T-helper 1 cell treated with Interleukin-12 subunit alpha and Interleukin-12 subunit beta and Interleukin-4 antibody, amounts not matched to agents 30 μg/mL and 1 μg/mL, for 36 hours (primary cell): ENCODE data around the gene AUTS2.
"Not testable (repeated sequence)": the region's sequence is repeated elsewhere in the genome, so short reads cannot be mapped to it uniquely, and the experiment has no call there.

Source experiments
- H3K27ac Mint-ChIP-seq: one replicate; pipeline ENCODE4 v1.8.0; 2021; ENCODE audit warnings: mild to moderate bottlenecking, mixed read lengths
- H3K27me3 Mint-ChIP-seq: one replicate; pipeline ENCODE4 v1.8.0; 2021; ENCODE audit warnings: low read depth, mixed read lengths
- H3K36me3 Mint-ChIP-seq: one replicate; pipeline ENCODE4 v1.8.0; 2021; ENCODE audit warnings: low read depth, mixed read lengths
- H3K4me1 Mint-ChIP-seq: one replicate; pipeline ENCODE4 v1.8.0; 2021; ENCODE audit warnings: low read depth, mixed read lengths
- H3K4me3 Mint-ChIP-seq: one replicate; pipeline ENCODE4 v1.8.0; 2021; ENCODE audit warnings: mild to moderate bottlenecking, moderate library complexity, mixed read lengths
- H3K9me3 Mint-ChIP-seq: one replicate; pipeline ENCODE4 v1.8.0; 2021; ENCODE audit warnings: mixed read lengths

The AUTS2 gene

DNA sequence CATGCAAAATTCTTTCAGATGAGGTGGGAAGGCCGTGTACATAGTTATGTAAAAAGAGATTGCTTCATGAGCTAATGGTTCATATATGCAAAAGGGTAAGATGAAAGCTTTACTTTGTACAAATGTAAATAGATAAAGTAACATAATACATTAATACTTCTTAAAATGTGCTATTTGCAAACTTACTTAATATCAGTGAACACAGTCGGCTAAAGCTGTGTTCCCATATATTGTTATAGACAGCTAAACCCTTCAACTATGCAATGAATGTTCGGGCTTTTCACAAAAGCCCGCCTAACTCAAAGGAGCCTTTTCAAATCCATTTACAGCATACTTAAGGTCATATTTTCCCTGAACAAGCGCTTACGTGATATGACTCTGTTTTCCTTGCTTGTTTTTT, 1193.1 kb downstream of the AUTS2 start:
- Mint-ChIP-seq H3K4me3 (no peak overlapping the region), H3K36me3 (peaks cover 4% of the 10 kb centered on the region), H3K4me1 (peaks cover 8% of the 10 kb centered on the region), H3K9me3 (peaks cover 4% of the 10 kb centered on the region), H3K27ac (no peak overlapping the region), H3K27me3 (no peaks in the 10 kb centered on the region)

DNA sequence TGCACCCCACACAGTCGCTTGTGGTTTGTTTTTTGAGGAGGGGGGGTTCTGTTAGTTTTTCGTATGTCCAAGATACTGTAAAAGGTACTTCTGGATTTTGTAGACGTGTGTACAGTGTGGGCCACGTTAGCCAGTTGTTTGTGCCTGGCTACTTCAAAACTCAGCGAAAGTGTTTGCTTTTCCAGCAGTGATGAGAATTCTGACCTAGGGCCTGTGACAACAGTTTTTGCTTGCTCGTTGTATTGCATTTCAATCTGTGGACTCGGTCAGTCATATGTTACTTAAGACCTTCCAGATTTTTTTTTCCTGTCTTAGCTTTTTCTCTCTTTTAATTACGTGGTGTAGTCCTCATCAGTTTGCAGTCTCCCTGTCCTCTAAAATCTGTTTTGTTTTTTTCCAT, 1194.8 kb downstream of the AUTS2 start:
- no peak overlapping the region for H3K27ac Mint-ChIP-seq
- no peaks in the 10 kb centered on the region for H3K27me3 Mint-ChIP-seq
- no peaks in the 10 kb centered on the region for H3K36me3 Mint-ChIP-seq
- peaks cover 4% of the 10 kb centered on the region for H3K4me1 Mint-ChIP-seq
- peaks cover 6% of the 10 kb centered on the region for H3K9me3 Mint-ChIP-seq
- H3K4me3 Mint-ChIP-seq, result no peak overlapping the region

DNA sequence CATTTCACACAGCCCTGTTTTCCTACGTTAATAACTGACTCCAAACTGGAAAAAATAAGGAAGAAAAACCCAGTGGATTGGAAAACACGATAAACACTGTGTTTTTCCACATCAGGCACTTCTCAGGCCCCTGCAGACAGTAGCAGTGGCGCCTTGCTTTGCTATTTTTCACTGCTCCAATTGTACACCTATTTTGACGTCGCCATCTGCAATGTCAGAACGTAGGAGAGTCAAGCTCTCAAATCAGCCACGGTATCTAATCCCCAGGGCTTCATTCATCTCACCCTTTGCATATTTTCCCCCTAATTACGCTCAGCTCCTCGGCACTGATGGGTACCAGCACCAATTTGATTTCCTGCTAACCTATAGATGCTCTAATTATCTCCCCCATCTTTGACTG, 1195.5 kb downstream of the AUTS2 start:
- H3K36me3 Mint-ChIP-seq, result no peaks in the 10 kb centered on the region
- no peak overlapping the region for H3K27ac Mint-ChIP-seq
- no peaks in the 10 kb centered on the region for H3K27me3 Mint-ChIP-seq
- peaks cover 4% of the 10 kb centered on the region for H3K4me1 Mint-ChIP-seq
- no peak overlapping the region for H3K4me3 Mint-ChIP-seq
- peaks cover 9% of the 10 kb centered on the region for H3K9me3 Mint-ChIP-seq

DNA sequence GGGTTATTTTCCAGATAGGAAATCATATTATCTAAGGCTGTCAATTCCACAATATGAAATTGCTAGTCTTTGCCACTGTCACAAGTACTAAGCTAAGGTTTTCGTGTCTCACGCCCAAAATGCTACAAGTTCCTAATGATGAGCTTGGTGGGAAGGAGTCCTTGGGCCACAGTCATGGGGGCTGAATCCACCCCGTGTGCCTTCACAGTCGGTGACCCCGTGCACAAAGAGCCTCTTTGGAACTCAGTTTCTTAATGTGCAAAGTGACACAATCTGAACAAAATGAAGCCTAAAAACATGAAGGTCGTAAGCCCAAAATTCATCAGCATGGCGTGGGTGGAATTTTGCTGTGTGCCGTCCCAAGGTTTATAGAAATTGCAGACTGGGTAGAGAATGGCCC, 1196.7 kb downstream of the AUTS2 start:
- no peak overlapping the region for H3K4me3 Mint-ChIP-seq
- H3K27me3 Mint-ChIP-seq, result no peaks in the 10 kb centered on the region
- H3K36me3 Mint-ChIP-seq, result no peaks in the 10 kb centered on the region
- H3K9me3 Mint-ChIP-seq, result peaks cover 7% of the 10 kb centered on the region
- H3K27ac Mint-ChIP-seq, result no peak overlapping the region
- H3K4me1 Mint-ChIP-seq, result peaks cover 4% of the 10 kb centered on the region

DNA sequence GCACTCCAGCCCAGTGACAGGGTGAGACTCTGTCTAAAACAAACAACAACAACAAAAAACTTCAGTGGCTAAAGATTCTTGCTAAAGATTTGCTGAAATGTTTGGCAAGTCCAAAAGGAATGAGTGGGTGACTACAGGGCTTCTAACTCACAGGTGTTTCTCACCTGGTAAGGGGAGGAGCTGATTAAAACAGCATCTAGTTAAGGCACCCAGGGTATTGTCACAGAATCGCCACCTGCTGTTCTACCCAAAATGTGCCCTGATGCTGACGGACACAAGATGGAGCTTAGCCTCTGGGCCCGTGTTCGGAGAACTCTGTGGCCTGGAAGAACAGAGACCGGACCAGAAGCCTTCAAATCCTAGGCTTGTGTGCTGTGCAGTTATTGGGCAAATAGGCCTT, 1197.7 kb downstream of the AUTS2 start:
- peaks cover 17% of the 10 kb centered on the region for H3K9me3 Mint-ChIP-seq
- H3K4me3 Mint-ChIP-seq, result no peak overlapping the region
- no peaks in the 10 kb centered on the region for H3K27me3 Mint-ChIP-seq
- H3K4me1 Mint-ChIP-seq, result peaks cover 4% of the 10 kb centered on the region
- no peaks in the 10 kb centered on the region for H3K36me3 Mint-ChIP-seq
- H3K27ac Mint-ChIP-seq, result no peak overlapping the region

DNA sequence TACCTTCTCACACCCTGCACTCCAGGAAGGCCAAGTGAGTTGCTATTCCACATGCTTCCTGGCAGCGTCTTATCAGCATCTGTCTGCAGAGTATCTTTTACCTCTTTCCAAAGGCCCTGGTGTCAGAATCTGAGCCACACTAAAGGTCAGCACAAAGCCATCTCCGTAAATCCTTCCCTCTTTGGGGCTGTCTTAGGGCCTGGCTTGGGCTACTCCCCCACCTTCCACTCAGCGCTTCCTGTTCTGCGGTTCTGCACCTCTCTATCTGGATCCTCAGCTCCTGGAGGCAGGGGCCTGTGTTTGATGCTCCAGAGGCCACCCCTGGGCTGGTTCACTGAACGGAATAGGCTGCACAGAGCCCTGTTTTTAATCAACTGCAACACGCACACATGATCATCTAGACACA, 1198.8 kb downstream of the AUTS2 start:
- Mint-ChIP-seq H3K27ac (peak overlapping the region; percentile 62), H3K36me3 (peaks cover 3% of the 10 kb centered on the region), H3K27me3 (no peaks in the 10 kb centered on the region), H3K4me1 (peaks cover 4% of the 10 kb centered on the region), H3K4me3 (no peak overlapping the region), H3K9me3 (peaks cover 28% of the 10 kb centered on the region)

DNA sequence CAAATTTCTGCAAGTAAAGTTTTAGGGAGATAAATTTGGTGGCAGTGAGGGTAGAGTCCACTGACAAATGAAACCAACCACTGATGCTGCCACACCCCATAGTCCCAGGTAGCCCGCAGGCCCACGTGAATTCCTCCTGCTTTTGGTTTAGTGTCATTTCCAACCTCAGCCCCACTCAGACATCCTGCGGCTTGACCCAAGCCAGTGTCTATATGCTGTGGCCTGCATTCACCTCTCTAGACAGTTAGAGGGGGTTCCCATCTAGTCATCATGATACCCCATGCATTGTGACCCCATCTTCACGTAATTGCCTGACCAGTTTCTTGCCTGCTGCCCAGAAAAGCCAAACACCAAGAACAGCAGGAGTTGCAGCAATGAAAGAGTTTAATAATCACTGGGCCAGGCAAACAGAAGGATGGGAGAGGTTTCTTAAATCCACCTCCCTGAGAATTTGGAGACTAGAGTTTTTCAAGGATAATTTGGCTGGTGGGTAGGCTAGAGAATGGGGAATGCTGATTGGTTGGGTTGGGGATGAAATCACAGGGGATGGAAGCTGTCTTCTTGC, 1201.6 kb downstream of the AUTS2 start:
- Mint-ChIP-seq H3K36me3 (peaks cover 3% of the 10 kb centered on the region), H3K4me3 (no peak overlapping the region), H3K27ac (no peak overlapping the region), H3K4me1 (peaks cover 4% of the 10 kb centered on the region), H3K27me3 (no peaks in the 10 kb centered on the region), H3K9me3 (peaks cover 36% of the 10 kb centered on the region)

DNA sequence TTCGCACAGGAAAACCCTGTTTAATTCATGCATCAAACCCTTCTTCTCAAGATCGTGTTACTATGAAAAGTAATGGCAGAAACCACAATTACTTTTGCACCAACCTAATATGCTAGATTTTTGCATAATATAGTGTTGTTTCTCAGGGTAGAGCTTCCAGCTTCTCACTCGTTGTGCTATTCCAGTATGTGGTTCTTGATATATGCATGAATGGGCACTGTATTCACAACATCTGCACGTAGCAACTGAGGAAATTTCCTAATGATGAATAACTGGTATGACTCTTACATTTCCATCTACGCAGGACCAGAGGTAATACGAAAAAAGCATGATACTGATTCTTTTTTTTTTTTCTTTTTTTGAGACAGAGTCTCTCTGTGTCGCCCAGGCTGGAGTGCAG, 1207.1 kb downstream of the AUTS2 start:
- H3K9me3 Mint-ChIP-seq, result peaks cover 24% of the 10 kb centered on the region
- H3K36me3 Mint-ChIP-seq, result peaks cover 3% of the 10 kb centered on the region
- no peak overlapping the region for H3K27ac Mint-ChIP-seq
- H3K4me3 Mint-ChIP-seq, result no peak overlapping the region
- H3K27me3 Mint-ChIP-seq, result no peaks in the 10 kb centered on the region
- H3K4me1 Mint-ChIP-seq, result peaks cover 4% of the 10 kb centered on the region

DNA sequence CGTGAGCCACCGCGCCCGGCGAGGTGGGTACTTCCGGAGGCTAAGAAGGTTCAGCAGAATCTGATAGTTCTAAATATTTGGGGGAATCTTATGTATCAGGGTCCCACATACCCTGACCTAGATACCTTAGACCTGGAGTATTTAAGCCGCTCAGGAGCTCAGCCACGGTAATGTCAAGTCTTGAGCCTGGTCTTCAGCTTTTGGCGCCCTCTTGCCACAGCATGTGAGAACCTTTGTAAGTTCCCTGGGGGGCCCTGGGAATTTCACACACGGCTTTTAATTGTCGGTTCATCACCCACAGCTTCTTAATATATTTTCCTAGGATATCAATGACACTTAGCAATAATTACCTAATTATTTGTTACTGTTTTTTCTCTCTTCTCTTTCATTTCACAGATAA, 1209.4 kb downstream of the AUTS2 start:
- H3K36me3 Mint-ChIP-seq, result no peaks in the 10 kb centered on the region
- no peaks in the 10 kb centered on the region for H3K27me3 Mint-ChIP-seq
- H3K9me3 Mint-ChIP-seq, result peaks cover 10% of the 10 kb centered on the region
- peaks cover 4% of the 10 kb centered on the region for H3K4me1 Mint-ChIP-seq
- H3K4me3 Mint-ChIP-seq, result no peak overlapping the region
- no peak overlapping the region for H3K27ac Mint-ChIP-seq

DNA sequence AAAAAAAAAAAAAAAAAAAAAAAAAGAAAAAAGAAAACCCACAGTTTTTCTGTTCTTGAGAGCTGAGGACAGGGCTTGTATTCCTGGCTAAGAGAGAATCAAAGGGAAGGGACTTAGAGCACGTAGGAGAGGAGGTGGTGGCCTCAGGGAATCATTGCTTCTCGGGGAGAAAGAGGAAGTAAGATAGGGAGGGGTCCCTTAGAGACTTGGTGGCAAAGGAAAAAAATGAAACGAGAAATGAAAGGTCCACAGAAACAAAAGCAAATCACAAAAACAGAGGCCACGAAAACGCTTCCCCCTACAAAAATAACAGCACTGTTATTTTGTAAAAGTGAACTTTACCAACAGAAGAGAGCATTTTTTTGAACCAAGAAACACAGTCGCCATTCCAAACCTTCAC, 1210.6 kb downstream of the AUTS2 start:
- Mint-ChIP-seq H3K36me3 (no peaks in the 10 kb centered on the region), H3K27ac (no peak overlapping the region), H3K4me1 (peaks cover 4% of the 10 kb centered on the region), H3K9me3 (peaks cover 3% of the 10 kb centered on the region), H3K27me3 (no peaks in the 10 kb centered on the region), H3K4me3 (no peak overlapping the region)

DNA sequence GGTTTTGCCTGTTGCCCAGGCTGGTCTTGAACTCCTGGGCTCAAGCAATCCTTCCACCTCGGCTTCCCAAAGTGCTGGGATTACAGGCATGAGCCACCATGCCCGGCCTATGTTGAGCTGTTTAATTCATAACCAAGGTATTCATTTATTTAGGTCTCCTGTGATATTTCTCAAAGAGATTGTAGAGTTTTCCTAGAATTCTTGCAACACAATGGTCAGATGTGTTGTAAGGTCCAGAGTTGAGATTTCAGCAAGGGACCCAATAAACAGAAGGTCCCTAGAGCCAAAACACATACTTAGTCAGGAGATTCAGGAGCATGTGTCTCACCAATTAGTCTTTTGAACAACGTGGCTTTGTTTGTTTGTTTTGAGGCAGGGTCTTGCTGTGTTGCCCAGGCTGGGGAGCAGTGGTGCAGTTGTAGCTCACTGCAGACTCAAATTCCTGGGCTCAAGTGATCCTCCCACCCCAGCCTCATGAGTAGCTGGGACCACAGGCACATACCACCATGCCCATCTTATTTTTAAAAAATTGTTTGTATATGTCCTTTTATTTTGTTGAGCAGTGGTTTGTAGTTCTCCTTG, 1212.4 kb downstream of the AUTS2 start:
- Mint-ChIP-seq H3K4me3 (no peak overlapping the region), H3K9me3 (peaks cover 3% of the 10 kb centered on the region), H3K4me1 (peaks cover 4% of the 10 kb centered on the region), H3K27me3 (no peaks in the 10 kb centered on the region), H3K27ac (no peak overlapping the region), H3K36me3 (no peaks in the 10 kb centered on the region)

DNA sequence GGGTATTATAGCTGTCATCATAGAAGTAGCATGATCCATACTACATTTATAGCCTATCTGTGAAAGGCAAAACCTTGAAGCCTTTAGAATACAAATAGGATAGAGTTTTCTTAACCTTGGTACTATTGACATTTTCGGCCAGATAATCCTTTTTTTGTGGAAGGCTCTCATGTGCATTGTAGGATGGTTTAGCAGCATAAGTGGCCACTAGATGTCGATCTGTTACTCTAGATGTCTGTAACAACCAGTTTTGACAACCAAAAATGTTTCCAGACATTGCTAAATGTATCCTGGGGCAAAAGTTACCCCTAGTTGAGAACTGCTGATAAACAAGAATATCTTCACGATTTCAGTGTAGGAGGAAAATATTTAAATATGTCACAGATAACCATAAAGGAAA, 1214.2 kb downstream of the AUTS2 start:
- Mint-ChIP-seq H3K4me3 (no peak overlapping the region), H3K27me3 (no peaks in the 10 kb centered on the region), H3K36me3 (no peaks in the 10 kb centered on the region), H3K4me1 (peaks cover 4% of the 10 kb centered on the region), H3K9me3 (peaks cover 3% of the 10 kb centered on the region), H3K27ac (no peak overlapping the region)

DNA sequence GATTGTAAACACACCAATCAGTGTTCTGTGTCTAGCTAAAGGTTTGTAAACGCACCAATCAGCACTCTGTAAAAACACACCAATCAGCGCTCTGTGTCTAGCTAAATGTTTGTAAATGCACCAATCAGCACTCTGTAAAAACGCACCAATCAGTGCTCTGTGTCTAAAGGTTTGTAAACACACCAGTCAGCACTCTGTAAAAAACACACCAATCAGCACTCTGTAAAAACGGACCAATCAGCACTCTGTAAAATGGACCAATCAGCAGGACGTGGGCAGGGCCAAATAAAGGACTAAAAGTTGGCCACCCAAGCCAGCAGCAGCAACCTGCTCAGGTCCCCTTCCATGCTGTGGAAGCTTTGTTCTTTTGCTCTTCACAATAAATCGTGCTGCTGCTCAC, 1224.2 kb downstream of the AUTS2 start:
- H3K4me3 Mint-ChIP-seq, H3K36me3 Mint-ChIP-seq, H3K27ac Mint-ChIP-seq, H3K4me1 Mint-ChIP-seq, H3K27me3 Mint-ChIP-seq: not testable (repeated sequence)
- H3K9me3 Mint-ChIP-seq, result peaks cover 30% of the 10 kb centered on the region

DNA sequence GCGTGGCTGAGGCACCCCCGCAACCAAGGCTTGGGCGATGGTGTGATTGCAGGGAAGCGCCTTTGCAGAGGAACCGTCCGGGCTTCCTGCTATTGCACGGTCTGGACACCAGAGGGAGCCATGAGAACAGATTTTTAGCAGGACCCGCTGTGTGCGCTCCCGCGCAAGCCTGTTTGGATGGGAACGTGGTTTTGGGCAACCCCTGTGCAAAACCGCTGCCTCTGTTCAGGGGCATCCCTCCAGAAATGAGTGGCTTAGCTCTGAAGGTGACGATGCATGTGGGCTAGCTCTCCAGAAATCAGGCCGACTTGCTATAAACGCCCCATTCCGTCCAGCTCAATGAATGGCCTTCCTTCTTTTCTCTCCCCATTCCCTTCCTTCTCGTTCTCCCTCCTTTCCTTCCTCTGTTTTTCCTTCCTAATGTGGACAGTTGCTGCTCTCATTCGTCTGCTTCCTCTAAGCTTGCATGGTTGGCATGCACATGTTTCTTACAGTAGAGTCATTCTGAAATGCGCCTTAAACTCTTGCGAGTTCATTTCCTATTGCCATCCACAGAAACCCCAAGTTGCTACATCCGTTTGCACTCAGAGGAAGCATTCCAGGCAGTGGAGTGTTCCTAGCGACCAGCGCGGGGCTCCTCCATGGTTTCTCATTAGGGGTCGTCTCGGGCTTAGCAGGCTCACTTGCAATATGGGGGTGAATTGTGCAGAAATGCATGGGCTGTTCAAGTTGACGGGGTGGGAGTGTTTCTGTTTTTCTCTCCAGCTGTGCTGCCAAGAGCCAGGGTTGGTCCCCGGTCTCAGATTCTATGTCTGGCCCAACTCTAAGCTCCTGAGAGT, 1231.2 kb downstream of the AUTS2 start:
- Mint-ChIP-seq H3K4me1 (peaks cover 9% of the 10 kb centered on the region), H3K9me3 (peaks cover 6% of the 10 kb centered on the region), H3K27me3 (no peaks in the 10 kb centered on the region), H3K27ac (no peak overlapping the region), H3K36me3 (no peaks in the 10 kb centered on the region), H3K4me3 (peak overlapping the region; percentile 71)

DNA sequence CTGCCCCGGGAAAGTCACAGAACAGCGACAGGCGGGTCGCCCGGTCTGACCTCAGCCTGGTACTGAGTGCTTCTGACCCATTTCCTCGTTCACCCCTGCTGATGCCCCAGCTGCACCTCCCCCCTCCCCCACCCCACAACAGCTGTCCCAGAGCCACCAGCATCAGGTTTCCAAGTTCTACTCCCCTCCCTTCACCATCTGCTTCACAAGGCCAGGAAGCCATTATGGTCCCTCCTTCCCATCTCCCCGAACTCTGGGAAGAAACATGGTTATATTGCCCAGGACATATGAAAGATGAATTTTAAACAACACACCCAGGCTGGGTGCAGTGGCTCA, 1231.8 kb downstream of the AUTS2 start:
- H3K4me1 Mint-ChIP-seq, result peaks cover 9% of the 10 kb centered on the region
- H3K27ac Mint-ChIP-seq, result no peak overlapping the region
- no peaks in the 10 kb centered on the region for H3K36me3 Mint-ChIP-seq
- H3K27me3 Mint-ChIP-seq, result no peaks in the 10 kb centered on the region
- no peak overlapping the region for H3K4me3 Mint-ChIP-seq
- H3K9me3 Mint-ChIP-seq, result peaks cover 6% of the 10 kb centered on the region
